Breast epithelium (tissue), 4 donors: ENCODE measurements around the gene LRRK1. TPM values are rescaled to one million over a fixed set of nuclear protein-coding genes. Genes with fewer than 3 reads are reported as not detected.
A peak's percentile ranks its signal among the peaks of the same experiment; 100 is the strongest.

Experiments
- DNase-seq, 2 donors: peaks; one replicate each; pipeline ENCODE4 v3.0.0-alpha.2; 2019; ENCODE audit warnings: low spot score in 2 of 2
- H3K27ac ChIP-seq, 2 donors: fragments of 200-600 bp; sonication (generic) in 1 of 2; one replicate each; pipeline ENCODE4 v1.5.1; 2016 to 2019; ENCODE audit warnings: mild to moderate bottlenecking in 1 of 2
- H3K27me3 ChIP-seq, 2 donors: fragments of 200-600 bp; sonication (generic) in 1 of 2; one replicate each; pipeline versions ENCODE4 v1.5.1 to v1.6.0; 2017 to 2019; ENCODE audit warnings: control low read depth in 1 of 2, mild to moderate bottlenecking in 1 of 2
- H3K36me3 ChIP-seq: fragments of 200-600 bp; one replicate; pipeline ENCODE4 v1.5.1; 2019
- H3K4me1 ChIP-seq, 2 donors: fragments of 200-600 bp; sonication (generic); one replicate each; pipeline ENCODE4 v1.5.1; 2016 to 2019; ENCODE audit warnings: control low read depth in 1 of 2
- H3K4me3 ChIP-seq, 3 donors: fragments of 200-600 bp; sonication (generic); 1 replicate in 2 of 3; 2 replicates in 1 of 3; pipeline ENCODE4 v1.5.1; 2016 to 2019; ENCODE audit warnings: mild to moderate bottlenecking in 3 of 3, moderate library complexity in 2 of 3
- H3K9me3 ChIP-seq, 2 donors: fragments of 200-600 bp; sonication (generic) in 1 of 2; one replicate each; pipeline ENCODE4 v1.5.1; 2016 to 2019; ENCODE audit warnings: control low read depth in 1 of 2
- CTCF ChIP-seq, 3 donors: fragments of 450-650 bp; IDR thresholded peaks; one replicate each; pipeline ENCODE4 v1.5.1; 2016 to 2017; ENCODE audit warnings: antibody characterized with exemption in 3 of 3, mild to moderate bottlenecking in 3 of 3, moderate library complexity in 3 of 3
- POLR2A ChIP-seq: fragments of 450-650 bp; IDR thresholded peaks from one replicate; pipeline ENCODE4 v1.6.1; 2016; ENCODE audit warnings: antibody characterized with exemption, mild to moderate bottlenecking, moderate library complexity
- POLR2AphosphoS5 ChIP-seq, 3 donors: sonication (generic); formaldehyde crosslinking; IDR thresholded peaks; one replicate each; pipeline ENCODE4 v1.6.1; 2017; ENCODE audit warnings: antibody characterized with exemption in 3 of 3
- intact Hi-C: fragments of 100-400 bp; cut with DNase I; formaldehyde crosslinking; loops from one replicate; pipeline ENCODE4 v1.15.1; 2023; ENCODE audit warnings: low total_unique reads
- total RNA-seq, 3 donors: library from RNA; depleted of rRNA; stranded (reverse); fragments of >200 nt; gene quantifications; one replicate each; pipeline ENCODE4 v1.1.0, GENCODE V29; 2016

The LRRK1 gene
- 10 to 100 TPM; 10.1 to 18.7 (median 14.4) TPM for total RNA-seq

- H3K27me3 ChIP-seq, result no peaks in the 10 kb centered on the region
- no peaks in the 10 kb centered on the region for H3K36me3 ChIP-seq
- no peak for DNase-seq
- intact Hi-C loops, result loop anchor here (2.0 kb wide), 1 partner anchor 88 kb away; no protein-coding TSS in a partner anchor
- no peaks in the 10 kb centered on the region for H3K9me3 ChIP-seq
- H3K27ac ChIP-seq, result peak within 1 kb of the TSS; percentile 77 to 85
- H3K4me3 ChIP-seq, result peak within 1 kb of the TSS; percentile 75 to 96 (median 82)
- peak; percentile 16 for TF ChIP-seq POLR2A
- peak in 1 of 3 donors; percentile 12 for TF ChIP-seq POLR2AphosphoS5 (IDR thresholded peaks at IDR 0.05)
- TF ChIP-seq CTCF (IDR thresholded peaks at IDR 0.05), result no peak
- peaks cover 0 to 5% of the 10 kb centered on the region in 2 donors for H3K4me1 ChIP-seq
Observed at GRCh38 chr15:100918690-100919480, at the start of gene LRRK1. LRRK1 (plus strand) TSS chr15:100919357; CDS start chr15:100924633, 5,276 bp downstream.

- no peaks in the 10 kb centered on the region for H3K36me3 ChIP-seq
- no peaks in the 10 kb centered on the region for H3K27me3 ChIP-seq
- no peak overlapping the region for H3K4me3 ChIP-seq
- TF ChIP-seq POLR2AphosphoS5 (IDR thresholded peaks at IDR 0.05) (peak in 1 of 3 donors; percentile 65), CTCF (IDR thresholded peaks at IDR 0.05) (peak; percentile 98 to 99 (median 99)), POLR2A (no peak)
- H3K4me1 ChIP-seq, result no peaks in the 10 kb centered on the region
- DNase-seq, result peak in 1 of 2 donors; percentile 78
- peak overlapping the region; percentile 36 to 54 for H3K27ac ChIP-seq
- no peaks in the 10 kb centered on the region for H3K9me3 ChIP-seq
- intact Hi-C loops, result no loop called here
Observed at GRCh38 chr15:100873029-100873677, 46.0 kb upstream of the LRRK1 start.

GRCh38 chr15:100875495-100875894 is 43.7 kb upstream of the LRRK1 start:
- intact Hi-C loops, result no loop called here
- Histone ChIP-seq H3K9me3 (no peaks in the 10 kb centered on the region), H3K4me1 (peaks cover 0 to 4% of the 10 kb centered on the region in 2 donors), H3K27me3 (no peaks in the 10 kb centered on the region), H3K27ac (no peak overlapping the region), H3K36me3 (no peaks in the 10 kb centered on the region), H3K4me3 (no peak overlapping the region)
- DNase-seq, result no peak
- TF ChIP-seq POLR2A (no peak), POLR2AphosphoS5 (IDR thresholded peaks at IDR 0.05) (no peak), CTCF (IDR thresholded peaks at IDR 0.05) (no peak)

- Histone ChIP-seq H3K4me3 (no peak overlapping the region), H3K4me1 (peaks cover 0 to 4% of the 10 kb centered on the region in 2 donors), H3K27me3 (no peaks in the 10 kb centered on the region), H3K27ac (no peak overlapping the region), H3K36me3 (no peaks in the 10 kb centered on the region), H3K9me3 (no peaks in the 10 kb centered on the region)
- DNase-seq, result no peak
- intact Hi-C loops, result no loop called here
- no peak for TF ChIP-seq POLR2A
- TF ChIP-seq CTCF (IDR thresholded peaks at IDR 0.05), result no peak
- no peak for TF ChIP-seq POLR2AphosphoS5 (IDR thresholded peaks at IDR 0.05)
Observed at GRCh38 chr15:100875976-100876375, 43.2 kb upstream of the LRRK1 start.

GRCh38 chr15:100877551-100877950 is 41.6 kb upstream of the LRRK1 start:
- no peak overlapping the region for H3K27ac ChIP-seq
- no peak for DNase-seq
- peaks cover 0 to 4% of the 10 kb centered on the region in 2 donors for H3K4me1 ChIP-seq
- no peaks in the 10 kb centered on the region for H3K9me3 ChIP-seq
- H3K4me3 ChIP-seq, result no peak overlapping the region
- no peaks in the 10 kb centered on the region for H3K27me3 ChIP-seq
- intact Hi-C loops, result no loop called here
- H3K36me3 ChIP-seq, result no peaks in the 10 kb centered on the region
- TF ChIP-seq POLR2A (no peak), CTCF (IDR thresholded peaks at IDR 0.05) (no peak), POLR2AphosphoS5 (IDR thresholded peaks at IDR 0.05) (no peak)
